Urinary bladder (tissue), 4 donors: ENCODE data around the gene ALKBH2. TPM values are rescaled to one million over a fixed set of nuclear protein-coding genes. Genes with fewer than 3 reads are reported as not detected.

ENCODE experiments used
- DNase-seq: peaks from one replicate; pipeline ENCODE4 v3.0.0-alpha.2; 2015; ENCODE audit errors: extremely low spot score
- H3K27ac ChIP-seq: one replicate; pipeline ENCODE4 v1.5.1; 2013; ENCODE audit warnings: low read depth, mild to moderate bottlenecking, moderate library complexity
- H3K36me3 ChIP-seq: one replicate; pipeline ENCODE4 v1.6.1; 2013; ENCODE audit warnings: mild to moderate bottlenecking, moderate library complexity; ENCODE audit not compliant: insufficient read depth
- H3K4me1 ChIP-seq: one replicate; pipeline ENCODE4 v1.6.1; 2013; ENCODE audit warnings: mild to moderate bottlenecking, moderate library complexity; ENCODE audit not compliant: insufficient read depth
- H3K4me3 ChIP-seq: one replicate; pipeline ENCODE4 v1.5.1; 2013; ENCODE audit warnings: low read depth, low read length
- WGBS: extraction: QIAGEN DNeasy Blood & Tissue Kit; methylation state at CpG from one replicate; pipeline ENCODE4 v1.1.7; 2013; 5-methylcytosine and 5-hydroxymethylcytosine counted together
- polyA plus RNA-seq: library from polyadenylated mRNA; stranded (reverse); fragments of 200-250 nt; gene quantifications from one replicate; pipeline ENCODE4 v1.2.3, GENCODE V29; 2013
- total RNA-seq: library from RNA; depleted of rRNA; stranded (reverse); fragments of >200 nt; gene quantifications from one replicate; pipeline ENCODE4 v1.2.3, GENCODE V29; 2014
- donor health status: healthy with polysubstance abuse.
- donor health status: healthy.

Gene ALKBH2
- total and polyA plus RNA-seq, 2 donors: 13.3 to 23.9 TPM

- no peaks in the 10 kb centered on the region for H3K4me1 ChIP-seq
- peaks cover 2% of the 10 kb centered on the region for H3K36me3 ChIP-seq
- no peak overlapping the region for H3K4me3 ChIP-seq
- 84% methylated on average over 5 of the region's 5 CpGs for whole genome bisulfite sequencing
- H3K27ac ChIP-seq: no peak overlapping the region
- DNase-seq: no peak
Measured at GRCh38 chr12:109105176-109105575, 11.9 kb upstream of the ALKBH2 start.

DNA sequence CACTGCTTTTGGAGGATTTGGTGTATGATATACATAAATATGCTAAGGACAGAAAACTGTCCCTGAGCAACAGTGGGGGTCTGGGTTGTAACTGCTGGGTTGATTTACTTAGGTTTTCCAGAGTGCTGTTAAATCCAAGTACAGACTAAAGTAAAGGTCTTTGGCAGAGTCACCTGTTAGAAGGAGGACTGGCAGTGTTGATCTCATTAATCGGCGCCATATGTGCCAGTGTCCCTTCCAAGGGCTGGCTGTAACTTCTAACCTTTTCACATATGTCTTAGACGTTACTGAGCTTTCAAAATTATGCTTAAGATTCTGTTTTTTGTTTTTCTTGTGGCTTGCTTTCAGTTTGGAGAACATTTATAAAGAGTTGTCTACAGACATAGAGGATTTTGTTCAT lies 9.2 kb upstream of the ALKBH2 start:
- H3K36me3 ChIP-seq: peaks cover 2% of the 10 kb centered on the region
- no peak overlapping the region for H3K27ac ChIP-seq

GRCh38 chr12:109100741-109101140 lies 7.5 kb upstream of the ALKBH2 start:
- DNase-seq: no peak
- H3K27ac ChIP-seq: no peak overlapping the region
- H3K4me3 ChIP-seq: no peak overlapping the region
- peaks cover 2% of the 10 kb centered on the region for H3K36me3 ChIP-seq
- WGBS: 97% methylated on average over 4 of the region's 4 CpGs
- no peaks in the 10 kb centered on the region for H3K4me1 ChIP-seq

More for the DNA sequence above, 9.2 kb upstream of the ALKBH2 start:
- Histone ChIP-seq H3K4me3 (no peak overlapping the region), H3K4me1 (no peaks in the 10 kb centered on the region)
- 94% methylated on average over 3 of the region's 3 CpGs for WGBS
- DNase-seq: no peak

DNA sequence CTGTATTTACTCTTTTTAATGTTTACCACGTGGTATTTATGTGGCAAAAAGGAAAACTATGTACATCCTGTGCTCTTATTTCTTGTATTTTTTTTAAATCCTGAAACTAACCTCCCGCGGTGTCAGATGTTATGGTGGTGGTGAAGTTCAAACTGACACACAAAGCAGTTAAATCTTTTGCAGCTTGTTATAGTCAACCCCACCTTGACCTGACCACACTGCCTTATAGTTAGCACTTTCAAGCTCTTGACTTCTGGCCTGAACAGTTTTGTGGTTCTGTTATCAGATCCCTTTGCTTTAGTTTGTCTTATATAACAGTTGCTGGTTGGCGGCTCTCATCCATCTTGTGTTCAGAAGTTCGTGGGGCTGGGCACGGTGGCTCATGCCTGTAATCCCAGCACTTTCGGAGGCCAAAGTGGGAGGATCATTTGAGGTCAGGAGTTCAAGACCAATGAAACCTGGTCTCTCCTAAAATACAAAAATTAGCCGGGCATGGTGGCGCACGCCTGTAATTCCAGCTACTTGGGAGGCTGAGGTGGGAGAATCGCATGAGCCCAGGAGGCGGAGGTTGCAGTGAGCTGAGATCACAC lies 6.3 kb upstream of the ALKBH2 start:
- H3K4me3 ChIP-seq: no peak overlapping the region
- H3K4me1 ChIP-seq: no peaks in the 10 kb centered on the region
- no peak for DNase-seq
- H3K36me3 ChIP-seq: no peaks in the 10 kb centered on the region
- H3K27ac ChIP-seq: no peak overlapping the region
- WGBS: 54% methylated on average over 12 of the region's 12 CpGs

GRCh38 chr12:109098651-109099050 lies 5.4 kb upstream of the ALKBH2 start:
- WGBS: 4% methylated on average over 8 of the region's 8 CpGs
- DNase-seq: no peak

DNA sequence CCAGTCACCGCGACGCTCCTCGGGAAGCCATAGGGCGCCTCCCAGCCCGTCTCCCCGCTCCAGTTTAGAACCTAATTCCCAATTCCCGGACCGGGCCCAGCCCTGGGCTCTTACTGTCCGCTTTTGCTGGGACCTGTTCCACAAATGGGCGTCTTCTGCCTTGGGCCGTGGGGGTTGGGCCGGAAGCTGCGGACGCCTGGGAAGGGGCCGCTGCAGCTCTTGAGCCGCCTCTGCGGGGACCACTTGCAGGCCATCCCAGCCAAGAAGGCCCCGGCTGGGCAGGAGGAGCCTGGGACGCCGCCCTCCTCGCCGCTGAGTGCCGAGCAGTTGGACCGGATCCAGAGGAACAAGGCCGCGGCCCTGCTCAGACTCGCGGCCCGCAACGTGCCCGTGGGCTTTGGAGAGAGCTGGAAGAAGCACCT lies 4.9 kb upstream of the ALKBH2 start:
- no peak for DNase-seq
- H3K36me3 ChIP-seq: no peaks in the 10 kb centered on the region
- WGBS: under 1% methylated on average over 32 of the region's 32 CpGs
- H3K4me1 ChIP-seq: no peaks in the 10 kb centered on the region
- H3K27ac ChIP-seq: peak overlapping the region; percentile 92
- H3K4me3 ChIP-seq: peak overlapping the region; percentile 88

More at GRCh38 chr12:109098651-109099050, 5.4 kb upstream of the ALKBH2 start:
- Histone ChIP-seq H3K4me1 (no peaks in the 10 kb centered on the region), H3K36me3 (no peaks in the 10 kb centered on the region), H3K27ac (peak overlapping the region; percentile 92), H3K4me3 (peak overlapping the region; percentile 88)

DNA sequence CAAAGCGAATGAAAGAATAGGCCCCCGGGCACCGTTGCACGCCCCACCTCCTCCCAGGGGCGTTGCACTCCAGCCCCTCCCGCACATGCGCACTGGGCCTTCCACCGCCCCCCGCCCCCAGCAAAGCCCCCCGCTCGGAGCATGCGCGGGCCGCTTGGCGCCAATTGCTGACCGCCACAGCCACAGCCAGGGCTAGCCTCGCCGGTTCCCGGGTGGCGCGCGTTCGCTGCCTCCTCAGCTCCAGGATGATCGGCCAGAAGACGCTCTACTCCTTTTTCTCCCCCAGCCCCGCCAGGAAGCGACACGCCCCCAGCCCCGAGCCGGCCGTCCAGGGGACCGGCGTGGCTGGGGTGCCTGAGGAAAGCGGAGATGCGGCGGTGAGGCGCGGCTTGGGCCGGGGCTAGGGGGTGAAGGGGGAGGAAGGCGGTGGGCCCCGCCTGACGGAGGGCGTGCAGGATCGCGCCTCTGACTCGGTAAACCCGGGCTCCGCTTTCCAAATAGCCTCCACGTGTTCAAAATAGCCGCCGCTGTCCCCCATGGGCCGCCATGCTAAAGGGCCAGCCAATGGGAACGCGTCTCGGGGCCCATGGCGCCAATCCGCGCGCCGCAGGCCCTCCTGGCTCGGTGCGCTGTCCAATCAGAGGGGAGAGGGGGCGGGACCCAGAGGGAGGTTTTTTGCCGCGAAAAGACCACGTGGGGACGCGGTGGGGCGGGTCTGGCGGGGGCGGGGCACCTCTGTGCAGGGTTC lies 4.3 kb upstream of the ALKBH2 start, which contains the start of gene UNG:
Gene UNG (plus strand): TSS at position 163 of the 748 bp plus-strand sequence. CDS start 83 bp downstream, at position 246.
- under 1% methylated on average over 71 of the region's 71 CpGs for WGBS
- H3K27ac ChIP-seq: peak within 1 kb of the TSS; percentile 92
- H3K36me3 ChIP-seq: no peaks in the 10 kb centered on the region
- H3K4me1 ChIP-seq: no peaks in the 10 kb centered on the region
- H3K4me3 ChIP-seq: peak within 1 kb of the TSS; percentile 88
- peak; percentile 93 for DNase-seq

- WGBS: 25% methylated on average over 11 of the region's 11 CpGs
- Histone ChIP-seq H3K27ac (no peak overlapping the region), H3K4me3 (no peak overlapping the region), H3K36me3 (no peaks in the 10 kb centered on the region), H3K4me1 (no peaks in the 10 kb centered on the region)
- no peak for DNase-seq
Measured at GRCh38 chr12:109097140-109097434, 3.8 kb upstream of the ALKBH2 start.

DNA sequence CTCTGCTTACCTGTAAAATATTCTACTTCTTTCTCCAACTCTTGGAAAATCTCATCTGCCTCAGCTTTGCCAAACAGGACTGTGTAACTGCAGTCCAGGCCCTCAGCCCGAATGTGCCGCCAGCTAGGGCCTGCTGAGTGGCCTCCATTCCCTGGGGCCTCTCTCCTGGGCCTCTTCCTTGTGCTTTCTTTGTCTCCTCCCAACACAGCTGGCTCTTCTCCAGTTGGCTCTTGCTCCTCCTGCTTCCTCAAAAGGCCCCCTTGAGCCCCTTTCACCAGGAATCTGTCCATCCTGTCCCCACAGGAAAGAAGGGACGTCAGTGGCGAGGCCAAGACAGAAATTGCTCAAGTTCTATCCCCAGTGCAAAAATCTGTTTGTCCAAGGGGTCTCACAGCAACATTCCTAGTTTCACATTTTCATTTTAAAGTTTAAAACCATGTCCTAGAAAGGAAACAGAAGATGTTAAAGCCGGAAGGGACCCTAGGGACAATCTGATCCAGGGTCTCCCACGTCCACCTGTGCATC lies 713 bp downstream of the ALKBH2 start:
- Histone ChIP-seq H3K36me3 (no peaks in the 10 kb centered on the region), H3K27ac (no peak overlapping the region), H3K4me1 (no peaks in the 10 kb centered on the region), H3K4me3 (peak overlapping the region; percentile 33)
- 57% methylated on average over 6 of the region's 6 CpGs for WGBS
- no peak for DNase-seq

- Histone ChIP-seq H3K36me3 (peaks cover 4% of the 10 kb centered on the region), H3K27ac (no peak overlapping the region), H3K4me1 (no peaks in the 10 kb centered on the region), H3K4me3 (no peak overlapping the region)
- 86% methylated on average over 7 of the region's 7 CpGs for WGBS
- no peak for DNase-seq
Measured at GRCh38 chr12:109089683-109090082, 3.6 kb downstream of the ALKBH2 start.

DNA sequence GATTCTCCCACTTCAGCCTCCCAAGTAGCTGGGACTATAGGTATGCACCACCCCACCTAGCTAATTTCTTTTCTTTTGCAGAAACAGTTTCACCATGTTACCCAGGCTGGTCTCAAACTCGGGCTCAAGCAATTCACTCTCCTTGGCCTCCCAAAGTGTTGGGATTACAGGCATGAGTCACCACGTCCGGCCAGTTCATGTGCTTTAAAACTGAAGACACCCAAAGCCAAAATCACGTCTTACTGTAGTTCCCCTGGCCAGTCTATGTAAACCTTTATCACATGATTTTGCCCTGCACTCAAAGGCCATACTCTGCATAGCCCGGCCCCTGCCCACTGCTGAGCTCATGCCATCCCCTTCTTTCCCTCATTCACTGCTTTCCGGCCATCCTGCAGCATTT lies 4.5 kb downstream of the ALKBH2 start:
- H3K36me3 ChIP-seq: peaks cover 4% of the 10 kb centered on the region
- 58% methylated on average over 6 of the region's 6 CpGs for WGBS
- DNase-seq: no peak

GRCh38 chr12:109087250-109087649 lies 6.0 kb downstream of the ALKBH2 start:
- 77% methylated on average over 5 of the region's 5 CpGs for WGBS
- DNase-seq: no peak
- Histone ChIP-seq H3K4me3 (no peak overlapping the region), H3K36me3 (peaks cover 8% of the 10 kb centered on the region), H3K27ac (no peak overlapping the region), H3K4me1 (no peaks in the 10 kb centered on the region)

More for the DNA sequence above, 4.5 kb downstream of the ALKBH2 start:
- Histone ChIP-seq H3K4me3 (no peak overlapping the region), H3K4me1 (no peaks in the 10 kb centered on the region), H3K27ac (no peak overlapping the region)

- Histone ChIP-seq H3K4me3 (no peak overlapping the region), H3K4me1 (no peaks in the 10 kb centered on the region), H3K36me3 (peaks cover 8% of the 10 kb centered on the region), H3K27ac (no peak overlapping the region)
- 94% methylated on average over 11 of the region's 11 CpGs for WGBS
- DNase-seq: no peak
Measured at GRCh38 chr12:109085590-109085989, 7.7 kb downstream of the ALKBH2 start.

- DNase-seq: no peak
- Histone ChIP-seq H3K36me3 (peaks cover 8% of the 10 kb centered on the region), H3K27ac (no peak overlapping the region), H3K4me3 (no peak overlapping the region), H3K4me1 (no peaks in the 10 kb centered on the region)
- 94% methylated on average over 2 of the region's 2 CpGs for WGBS
Measured at GRCh38 chr12:109084425-109084824, 8.8 kb downstream of the ALKBH2 start.
